SK-N-SH treated with all-trans-retinoic acid at 6 μM for 48 hours (cell line): ENCODE data around the gene KCNMB1.

Experiments
- ATAC-seq: fragments of 200-7000 bp; cut with Tn5 transposase; 3 replicates; pipeline ENCODE4 v1.9.1; 2020; ENCODE audit warnings: mild to moderate bottlenecking, moderate library complexity
- ARNTL ChIP-seq: fragments of 450-650 bp; formaldehyde crosslinking; IDR thresholded peaks from 2 replicates; pipeline ENCODE4 v1.5.0; 2020; ENCODE audit warnings: low read depth, mild to moderate bottlenecking, moderate library complexity, borderline replicate concordance
- BACH2 ChIP-seq: fragments of 250-450 bp; sonication (Bioruptor Pico); IDR thresholded peaks from 2 replicates; pipeline ENCODE4 v1.9.0; 2021; ENCODE audit warnings: mild to moderate bottlenecking, borderline replicate concordance
- CSDC2 ChIP-seq: fragments of 250-450 bp; sonication (Bioruptor Pico); IDR thresholded peaks from 2 replicates; pipeline ENCODE4 v1.5.0; 2020; ENCODE audit warnings: mild to moderate bottlenecking, moderate library complexity
- CSRNP3 ChIP-seq: fragments of 250-450 bp; sonication (Bioruptor Pico); IDR thresholded peaks from 2 replicates; pipeline ENCODE4 v1.5.1; 2021; ENCODE audit warnings: mild to moderate bottlenecking, moderate library complexity
- ESRRG ChIP-seq: fragments of 250-450 bp; sonication (Bioruptor Pico); IDR thresholded peaks from 2 replicates; pipeline ENCODE4 v1.6.1; 2021; ENCODE audit warnings: mild to moderate bottlenecking
- GLIS3 ChIP-seq: fragments of 250-450 bp; sonication (Bioruptor Pico); IDR thresholded peaks from 2 replicates; pipeline ENCODE4 v1.5.0; 2020; ENCODE audit warnings: mild to moderate bottlenecking, moderate library complexity
- ISL1 ChIP-seq: fragments of 250-450 bp; sonication (Bioruptor Pico); IDR thresholded peaks from 2 replicates; pipeline ENCODE4 v2.1.2; 2022; ENCODE audit warnings: mild to moderate bottlenecking, moderate library complexity
- OSR1 ChIP-seq: fragments of 250-450 bp; sonication (Bioruptor Pico); IDR thresholded peaks from 2 replicates; pipeline ENCODE4 v1.8.0; 2022; ENCODE audit warnings: moderate library complexity, mild to moderate bottlenecking, inconsistent platforms
- POU6F1 ChIP-seq: fragments of 250-450 bp; sonication (Bioruptor Pico); IDR thresholded peaks from 2 replicates; pipeline ENCODE4 v1.8.0; 2021; ENCODE audit warnings: low read depth, mild to moderate bottlenecking, moderate library complexity, borderline replicate concordance
- PPARA ChIP-seq: fragments of 250-450 bp; sonication (Bioruptor Pico); IDR thresholded peaks from 2 replicates; pipeline ENCODE4 v1.5.0; 2020; ENCODE audit warnings: mild to moderate bottlenecking, borderline replicate concordance
- RARB ChIP-seq: fragments of 250-450 bp; sonication (Bioruptor Pico); IDR thresholded peaks from 2 replicates; pipeline ENCODE4 v1.8.0; 2021; ENCODE audit warnings: mild to moderate bottlenecking, moderate library complexity
- SNAI2 ChIP-seq: fragments of 250-450 bp; sonication (Bioruptor Pico); IDR thresholded peaks from 2 replicates; pipeline ENCODE4 v1.5.0; 2020; ENCODE audit warnings: mild to moderate bottlenecking, moderate library complexity
- TCF4 ChIP-seq: fragments of 250-450 bp; sonication (Bioruptor Pico); IDR thresholded peaks from 2 replicates; pipeline ENCODE4 v1.8.0; 2021; ENCODE audit warnings: mild to moderate bottlenecking, moderate library complexity, borderline replicate concordance
- TOX ChIP-seq: fragments of 250-450 bp; sonication (Bioruptor Pico); IDR thresholded peaks from 2 replicates; pipeline ENCODE4 v1.8.0; 2021; ENCODE audit warnings: mild to moderate bottlenecking, moderate library complexity, borderline replicate concordance
- ZC3H10 ChIP-seq: fragments of 250-450 bp; sonication (Bioruptor Pico); IDR thresholded peaks from 2 replicates; pipeline ENCODE4 v1.5.1; 2021; ENCODE audit warnings: mild to moderate bottlenecking, moderate library complexity
- ZFP3 ChIP-seq: fragments of 250-450 bp; sonication (Bioruptor Pico); IDR thresholded peaks from 2 replicates; pipeline ENCODE4 v1.5.0; 2020; ENCODE audit warnings: mild to moderate bottlenecking, moderate library complexity
- ZFP30 ChIP-seq: fragments of 450-650 bp; formaldehyde crosslinking; IDR thresholded peaks from 2 replicates; pipeline ENCODE4 v1.5.0; 2022; ENCODE audit warnings: mild to moderate bottlenecking, moderate library complexity
- ZNF565 ChIP-seq: fragments of 450-650 bp; formaldehyde crosslinking; conservative IDR thresholded peaks from 2 replicates; pipeline ENCODE4 v1.5.0; 2020; ENCODE audit warnings: low read depth, mild to moderate bottlenecking, moderate library complexity
- ZNF70 ChIP-seq: fragments of 450-650 bp; formaldehyde crosslinking; IDR thresholded peaks from 2 replicates; pipeline ENCODE4 v1.5.0; 2020; ENCODE audit warnings: mild to moderate bottlenecking, moderate library complexity
- ZNF8 ChIP-seq: fragments of 450-650 bp; formaldehyde crosslinking; IDR thresholded peaks from 2 replicates; pipeline ENCODE4 v1.5.0; 2020; ENCODE audit warnings: mild to moderate bottlenecking, moderate library complexity
- TF ChIP-seq, protein P1 (sequence below): fragments of 250-450 bp; sonication (Bioruptor Pico); IDR thresholded peaks from 2 replicates; pipeline ENCODE4 v1.5.0; 2020; ENCODE audit warnings: mild to moderate bottlenecking, moderate library complexity

KCNMB1 gene

DNA sequence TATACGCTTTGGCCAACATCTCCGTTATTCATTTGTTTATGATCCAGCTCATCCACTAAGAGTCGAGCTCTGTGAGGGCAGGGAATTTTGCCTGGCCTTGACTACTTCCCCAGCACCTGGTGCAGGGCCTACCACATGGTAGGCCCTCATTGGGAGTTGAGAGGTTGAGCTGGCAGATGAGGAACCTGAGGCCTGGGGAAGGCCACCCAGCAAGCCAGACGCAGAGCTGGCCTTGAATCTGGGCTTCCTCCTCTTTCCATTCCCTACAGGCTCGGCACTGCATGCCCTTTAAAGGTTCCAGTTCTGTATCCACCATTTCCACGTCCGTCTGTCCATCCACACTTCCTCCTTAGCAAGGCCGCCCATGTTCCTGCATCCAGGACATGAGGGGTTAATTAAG, 24.2 kb downstream of the KCNMB1 start:
- ATAC-seq, result no peak
- TF ChIP-seq POU6F1 (CRISPR knock-in tag), result no peak
- no peak for TF ChIP-seq CSRNP3
- no peak for TF ChIP-seq PPARA (CRISPR knock-in tag)
- no peak for TF ChIP-seq BACH2 (CRISPR knock-in tag)
- TF ChIP-seq GLIS3 (CRISPR knock-in tag), result no peak
- no peak for TF ChIP-seq ESRRG (CRISPR knock-in tag)
- no peak for TF ChIP-seq ARNTL (CRISPR knock-in tag)
- TF ChIP-seq TOX (CRISPR knock-in tag), result no peak
- no peak for TF ChIP-seq TCF4
- TF ChIP-seq ZNF70, result no peak
- TF ChIP-seq ZFP3 (CRISPR knock-in tag), result no peak
- no peak for TF ChIP-seq RARB (CRISPR knock-in tag)
- no peak for TF ChIP-seq ZC3H10 (CRISPR knock-in tag)

GRCh38 chr5:170363671-170364070, 25.5 kb downstream of the KCNMB1 start:
- ATAC-seq, result no peak
- TF ChIP-seq ESRRG (CRISPR knock-in tag) (no peak), GLIS3 (CRISPR knock-in tag) (no peak), SNAI2 (no peak), TCF4 (no peak), CSDC2 (CRISPR knock-in tag) (no peak), ZNF70 (no peak), CSRNP3 (no peak), TOX (CRISPR knock-in tag) (no peak), ISL1 (CRISPR knock-in tag) (no peak)

DNA sequence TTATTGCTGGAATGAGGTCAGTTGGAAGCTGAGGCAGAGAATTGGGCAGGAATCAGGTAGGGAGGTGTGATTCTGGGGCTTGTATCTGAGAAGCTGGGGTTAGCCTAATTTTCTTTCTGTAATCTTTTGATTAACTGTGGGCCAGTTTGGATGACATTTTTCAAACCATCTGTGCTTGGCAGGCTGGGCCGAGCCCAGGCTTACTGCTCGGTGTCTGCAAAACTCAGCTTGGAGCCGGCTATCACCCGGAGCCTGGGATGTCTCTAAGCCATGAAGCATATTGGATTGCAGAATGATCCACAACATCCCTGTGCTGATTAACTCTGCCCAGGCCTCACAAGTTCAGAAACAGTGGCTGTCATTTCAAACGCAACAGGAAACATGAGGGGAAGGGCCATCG, 26.5 kb downstream of the KCNMB1 start:
- TF ChIP-seq OSR1 (CRISPR knock-in tag), result no peak
- no peak for TF ChIP-seq CSDC2 (CRISPR knock-in tag)
- TF ChIP-seq ESRRG (CRISPR knock-in tag), result no peak
- TF ChIP-seq, protein P1, sequence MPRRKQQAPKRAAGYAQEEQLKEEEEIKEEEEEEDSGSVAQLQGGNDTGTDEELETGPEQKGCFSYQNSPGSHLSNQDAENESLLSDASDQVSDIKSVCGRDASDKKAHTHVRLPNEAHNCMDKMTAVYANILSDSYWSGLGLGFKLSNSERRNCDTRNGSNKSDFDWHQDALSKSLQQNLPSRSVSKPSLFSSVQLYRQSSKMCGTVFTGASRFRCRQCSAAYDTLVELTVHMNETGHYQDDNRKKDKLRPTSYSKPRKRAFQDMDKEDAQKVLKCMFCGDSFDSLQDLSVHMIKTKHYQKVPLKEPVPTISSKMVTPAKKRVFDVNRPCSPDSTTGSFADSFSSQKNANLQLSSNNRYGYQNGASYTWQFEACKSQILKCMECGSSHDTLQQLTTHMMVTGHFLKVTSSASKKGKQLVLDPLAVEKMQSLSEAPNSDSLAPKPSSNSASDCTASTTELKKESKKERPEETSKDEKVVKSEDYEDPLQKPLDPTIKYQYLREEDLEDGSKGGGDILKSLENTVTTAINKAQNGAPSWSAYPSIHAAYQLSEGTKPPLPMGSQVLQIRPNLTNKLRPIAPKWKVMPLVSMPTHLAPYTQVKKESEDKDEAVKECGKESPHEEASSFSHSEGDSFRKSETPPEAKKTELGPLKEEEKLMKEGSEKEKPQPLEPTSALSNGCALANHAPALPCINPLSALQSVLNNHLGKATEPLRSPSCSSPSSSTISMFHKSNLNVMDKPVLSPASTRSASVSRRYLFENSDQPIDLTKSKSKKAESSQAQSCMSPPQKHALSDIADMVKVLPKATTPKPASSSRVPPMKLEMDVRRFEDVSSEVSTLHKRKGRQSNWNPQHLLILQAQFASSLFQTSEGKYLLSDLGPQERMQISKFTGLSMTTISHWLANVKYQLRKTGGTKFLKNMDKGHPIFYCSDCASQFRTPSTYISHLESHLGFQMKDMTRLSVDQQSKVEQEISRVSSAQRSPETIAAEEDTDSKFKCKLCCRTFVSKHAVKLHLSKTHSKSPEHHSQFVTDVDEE (CRISPR knock-in tag), result no peak
- no peak for TF ChIP-seq ISL1 (CRISPR knock-in tag)
- TF ChIP-seq ZNF8 (CRISPR knock-in tag), result no peak
- TF ChIP-seq GLIS3 (CRISPR knock-in tag), result no peak
- TF ChIP-seq TCF4, result no peak
- no peak for TF ChIP-seq ZFP3 (CRISPR knock-in tag)
- TF ChIP-seq ARNTL (CRISPR knock-in tag), result no peak
- no peak for TF ChIP-seq PPARA (CRISPR knock-in tag)
- TF ChIP-seq ZNF70, result no peak
- TF ChIP-seq ZNF565 (CRISPR knock-in tag), result no peak
- TF ChIP-seq ZFP30 (CRISPR knock-in tag), result no peak
- TF ChIP-seq TOX (CRISPR knock-in tag), result no peak
- no peak for TF ChIP-seq BACH2 (CRISPR knock-in tag)
- TF ChIP-seq RARB (CRISPR knock-in tag), result no peak
- no peak for TF ChIP-seq POU6F1 (CRISPR knock-in tag)
- TF ChIP-seq, all 23 proteins: peak for 0
- no peak for ATAC-seq
